OCI-LY1 (cell line): ENCODE measurements around the gene RALGPS2.
A peak's percentile ranks its signal among the peaks of the same experiment; 100 is the strongest.

Experiments
- H2AFZ ChIP-seq: fragments of 200-600 bp; sonication (generic), shearing (Covaris generic); 2 replicates; pipeline ENCODE4 v1.6.0; 2014; ENCODE audit warnings: antibody characterized with exemption, mild to moderate bottlenecking, low read length
- H3F3A ChIP-seq: fragments of 200-600 bp; sonication (generic), shearing (Covaris generic); 2 replicates; pipeline ENCODE4 v1.6.0; 2014; ENCODE audit warnings: mild to moderate bottlenecking, antibody characterized with exemption, low read length, moderate library complexity; ENCODE audit not compliant: insufficient read depth
- H3K27ac ChIP-seq: fragments of 200-600 bp; sonication (generic); 2 replicates; pipeline ENCODE4 v1.5.1; 2014; ENCODE audit warnings: low read length, mixed run types, mild to moderate bottlenecking, low read depth; ENCODE audit not compliant: poor library complexity, severe bottlenecking
- H3K27me3 ChIP-seq: fragments of 200-600 bp; sonication (generic); 2 replicates; pipeline ENCODE4 v1.6.0; 2014; ENCODE audit warnings: antibody characterized with exemption, mild to moderate bottlenecking, low read length, moderate library complexity; ENCODE audit not compliant: insufficient read depth
- H3K36me3 ChIP-seq: fragments of 200-600 bp; sonication (generic); 2 replicates; pipeline ENCODE4 v1.6.1; 2014; ENCODE audit warnings: mild to moderate bottlenecking, antibody characterized with exemption, low read length, moderate library complexity, mixed read lengths; ENCODE audit not compliant: insufficient read depth
- H3K4me1 ChIP-seq: fragments of 200-600 bp; sonication (generic); 2 replicates; pipeline ENCODE4 v1.5.1; 2014; ENCODE audit warnings: mild to moderate bottlenecking, low read length, moderate library complexity; ENCODE audit not compliant: insufficient read depth, severe bottlenecking
- H3K4me2 ChIP-seq: fragments of 200-600 bp; sonication (generic), shearing (Covaris generic); 2 replicates; pipeline ENCODE4 v1.6.1; 2014; ENCODE audit warnings: low read length
- H3K4me3 ChIP-seq: fragments of 200-600 bp; sonication (generic); 2 replicates; pipeline ENCODE4 v1.5.1; 2014; ENCODE audit warnings: low read length, low read depth, mild to moderate bottlenecking, mixed read lengths; ENCODE audit not compliant: poor library complexity, severe bottlenecking
- H3K79me2 ChIP-seq: fragments of 200-600 bp; shearing (Covaris generic); 2 replicates; pipeline ENCODE4 v1.6.1; 2016; ENCODE audit warnings: mixed run types, low read length, mixed read lengths; ENCODE audit not compliant: insufficient read depth
- H3K9ac ChIP-seq: fragments of 200-600 bp; sonication (generic), shearing (Covaris generic); 2 replicates; pipeline ENCODE4 v1.6.1; 2014; ENCODE audit warnings: mild to moderate bottlenecking, low read length, mixed read lengths
- H3K9me2 ChIP-seq: fragments of 200-600 bp; sonication (generic), shearing (Covaris generic); 2 replicates; pipeline ENCODE4 v1.6.1; 2014; ENCODE audit warnings: low read depth, mild to moderate bottlenecking, low read length, mixed read lengths
- H3K9me3 ChIP-seq: fragments of 200-600 bp; shearing (Covaris generic); 2 replicates; pipeline ENCODE4 v1.6.1; 2014; ENCODE audit warnings: low read length, mixed read lengths
- H4K20me1 ChIP-seq: fragments of 200-600 bp; sonication (generic), shearing (Covaris generic); 2 replicates; pipeline ENCODE4 v1.6.0; 2016; ENCODE audit warnings: mild to moderate bottlenecking, low read length; ENCODE audit not compliant: insufficient read depth
- EZH2 ChIP-seq: fragments of 200-600 bp; sonication (generic), shearing (Covaris generic); IDR thresholded peaks from 2 replicates; pipeline ENCODE4 v1.8.0; 2017; ENCODE audit warnings: borderline replicate concordance, mixed run types, mild to moderate bottlenecking, antibody characterized with exemption, low read length, moderate library complexity, mixed read lengths
- TF ChIP-seq, protein P1 (sequence below): fragments of 200-600 bp; sonication (generic), shearing (Covaris generic); IDR thresholded peaks from 2 replicates; pipeline ENCODE4 v1.5.1; 2017; ENCODE audit warnings: mild to moderate bottlenecking, antibody characterized with exemption, low read length, moderate library complexity, mixed read lengths

RALGPS2 gene

DNA sequence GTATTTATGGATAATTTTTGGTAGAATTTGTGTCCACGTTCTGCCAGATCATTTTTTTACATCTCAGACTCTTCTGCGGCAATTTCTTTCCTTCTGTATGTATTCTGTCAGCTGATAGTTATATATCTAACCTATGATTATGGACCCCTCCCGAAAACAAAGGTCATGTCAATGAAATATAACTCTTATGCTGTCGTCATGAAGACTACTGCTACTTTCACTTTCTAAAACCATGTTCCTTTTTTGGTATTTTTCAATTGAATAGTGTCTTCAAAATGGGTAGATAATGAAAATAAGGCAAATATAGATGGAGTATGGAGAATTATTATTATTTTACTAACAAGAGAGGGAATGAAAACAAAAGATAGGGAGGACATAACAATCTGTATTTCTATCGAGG lies 142.6 kb downstream of the RALGPS2 start:
- no peak overlapping the region for H3K27ac ChIP-seq
- no peak overlapping the region for H2AFZ ChIP-seq
- H3K4me2 ChIP-seq = peak overlapping the region; percentile 15; the same call in 1 of the 2 replicates
- H3K9me2 ChIP-seq = no peaks in the 10 kb centered on the region
- H4K20me1 ChIP-seq = no peaks in the 10 kb centered on the region
- H3K9me3 ChIP-seq = no peaks in the 10 kb centered on the region
- no peak for TF ChIP-seq EZH2
- TF ChIP-seq, protein P1, sequence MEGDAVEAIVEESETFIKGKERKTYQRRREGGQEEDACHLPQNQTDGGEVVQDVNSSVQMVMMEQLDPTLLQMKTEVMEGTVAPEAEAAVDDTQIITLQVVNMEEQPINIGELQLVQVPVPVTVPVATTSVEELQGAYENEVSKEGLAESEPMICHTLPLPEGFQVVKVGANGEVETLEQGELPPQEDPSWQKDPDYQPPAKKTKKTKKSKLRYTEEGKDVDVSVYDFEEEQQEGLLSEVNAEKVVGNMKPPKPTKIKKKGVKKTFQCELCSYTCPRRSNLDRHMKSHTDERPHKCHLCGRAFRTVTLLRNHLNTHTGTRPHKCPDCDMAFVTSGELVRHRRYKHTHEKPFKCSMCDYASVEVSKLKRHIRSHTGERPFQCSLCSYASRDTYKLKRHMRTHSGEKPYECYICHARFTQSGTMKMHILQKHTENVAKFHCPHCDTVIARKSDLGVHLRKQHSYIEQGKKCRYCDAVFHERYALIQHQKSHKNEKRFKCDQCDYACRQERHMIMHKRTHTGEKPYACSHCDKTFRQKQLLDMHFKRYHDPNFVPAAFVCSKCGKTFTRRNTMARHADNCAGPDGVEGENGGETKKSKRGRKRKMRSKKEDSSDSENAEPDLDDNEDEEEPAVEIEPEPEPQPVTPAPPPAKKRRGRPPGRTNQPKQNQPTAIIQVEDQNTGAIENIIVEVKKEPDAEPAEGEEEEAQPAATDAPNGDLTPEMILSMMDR = no peak
- 0 out of 2 replicates have a peak, but pooled peaks cover 3% of the 10 kb centered on the region for H3K79me2 ChIP-seq
- no peak overlapping the region for H3K4me3 ChIP-seq
- H3K27me3 ChIP-seq = no peaks in the 10 kb centered on the region
- no peaks in the 10 kb centered on the region for H3F3A ChIP-seq
- no peak overlapping the region for H3K9ac ChIP-seq
- H3K4me1 ChIP-seq = peaks cover 19% of the 10 kb centered on the region
- peaks cover 69% of the 10 kb centered on the region; the same call in 1 of the 2 replicates for H3K36me3 ChIP-seq

DNA sequence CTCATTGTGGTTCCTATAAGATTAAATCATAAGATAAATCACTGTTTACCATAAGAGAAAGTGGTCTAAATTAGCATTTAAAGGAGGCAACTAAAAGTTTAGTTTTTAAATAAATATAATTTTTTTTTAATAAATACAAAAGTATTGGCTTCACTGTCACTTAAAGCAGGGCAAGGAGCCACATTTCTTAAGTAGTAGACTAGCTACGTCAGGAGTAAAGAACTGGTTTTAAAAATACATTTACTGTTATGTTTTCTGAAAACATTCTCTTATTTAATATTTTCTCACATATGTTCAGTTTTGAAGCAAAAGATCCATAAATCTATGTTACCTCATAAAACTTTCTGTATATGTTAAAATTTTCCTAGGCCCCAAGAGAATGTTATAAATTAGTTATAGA lies 143.7 kb downstream of the RALGPS2 start:
- no peak overlapping the region for H3K27ac ChIP-seq
- H3F3A ChIP-seq = no peaks in the 10 kb centered on the region
- peaks cover 19% of the 10 kb centered on the region for H3K4me1 ChIP-seq
- H3K9ac ChIP-seq = no peak overlapping the region
- no peaks in the 10 kb centered on the region for H3K9me3 ChIP-seq
- H3K27me3 ChIP-seq = no peaks in the 10 kb centered on the region
- H3K36me3 ChIP-seq = peaks cover 74% of the 10 kb centered on the region; the same call in 1 of the 2 replicates
- H2AFZ ChIP-seq = no peak overlapping the region
- H3K4me3 ChIP-seq = no peak overlapping the region
- H3K4me2 ChIP-seq = no peak overlapping the region
- no peaks in the 10 kb centered on the region for H4K20me1 ChIP-seq
- no peaks in the 10 kb centered on the region for H3K9me2 ChIP-seq
- 0 out of 2 replicates have a peak, but pooled peaks cover 3% of the 10 kb centered on the region for H3K79me2 ChIP-seq
- no peak for TF ChIP-seq EZH2
- TF ChIP-seq, protein P1 = no peak

DNA sequence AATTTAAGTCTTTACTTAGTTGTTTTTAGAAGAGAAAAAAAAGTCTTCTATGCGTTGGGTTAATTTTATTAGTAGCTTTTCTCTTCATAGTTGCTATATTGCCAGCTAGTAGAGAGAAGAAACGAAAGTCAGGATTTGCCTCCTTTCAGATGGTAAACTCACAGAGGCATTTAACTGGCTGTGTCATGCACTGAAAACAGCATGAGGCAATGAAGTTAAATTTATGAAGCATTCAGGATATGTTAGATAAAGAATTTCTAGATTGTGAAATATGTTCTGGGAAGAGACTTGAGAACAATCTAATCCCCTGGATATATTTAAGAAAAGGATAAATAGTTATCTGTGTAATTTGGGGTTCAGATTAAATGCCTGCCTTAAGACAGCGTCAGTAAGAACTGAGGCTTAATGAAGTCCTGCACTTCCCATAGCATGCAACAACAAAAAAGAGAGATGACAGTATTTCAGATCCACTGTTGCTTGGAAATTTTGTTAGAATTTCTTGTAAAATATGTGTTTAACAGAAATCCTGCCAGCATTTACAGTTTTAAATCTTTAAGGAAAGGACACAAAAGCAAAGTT lies 144.2 kb downstream of the RALGPS2 start:
- no peaks in the 10 kb centered on the region for H3K9me2 ChIP-seq
- TF ChIP-seq EZH2 = no peak
- TF ChIP-seq, protein P1 = no peak
- H3K36me3 ChIP-seq = peaks cover 73% of the 10 kb centered on the region; the same call in 1 of the 2 replicates
- H3K4me1 ChIP-seq = peaks cover 19% of the 10 kb centered on the region
- no peaks in the 10 kb centered on the region for H3K9me3 ChIP-seq
- no peak overlapping the region for H2AFZ ChIP-seq
- no peak overlapping the region for H3K4me2 ChIP-seq
- H4K20me1 ChIP-seq = no peaks in the 10 kb centered on the region
- H3K79me2 ChIP-seq = 0 out of 2 replicates have a peak, but pooled peaks cover 3% of the 10 kb centered on the region
- no peak overlapping the region for H3K27ac ChIP-seq
- no peak overlapping the region for H3K9ac ChIP-seq
- no peak overlapping the region for H3K4me3 ChIP-seq
- no peaks in the 10 kb centered on the region for H3K27me3 ChIP-seq
- H3F3A ChIP-seq = no peaks in the 10 kb centered on the region
